ENCODE results near the gene ZNF322. TPM values are rescaled to one million over a fixed set of nuclear protein-coding genes. Genes with fewer than 3 reads are reported as not detected.

The ZNF322 gene
- total RNA-seq, result 11.7 and 18.3 TPM in 2 replicates

GRCh38 chr6:26659042-26659999 is at the start of gene ZNF322:
Gene ZNF322, minus strand, starts transcription at chr6:26659746. Its CDS starts 21,193 bp downstream, at chr6:26638553.

GRCh38 chr6:26596579-26597388 is 62.8 kb downstream of the ZNF322 start, which contains the start of gene ABT1:
Gene ABT1, plus strand, starts transcription at chr6:26596953. Its CDS starts 30 bp downstream, at chr6:26596983.

Other genes starting within 250 kb of the ZNF322 start
- gene BTN3A3, start 219.2 kb downstream of the ZNF322 start, total RNA-seq, result 25.3 and 31.9 TPM in 2 replicates
- gene BTN2A1, start 201.8 kb downstream of the ZNF322 start, total RNA-seq, result 10.2 and 10.7 TPM in 2 replicates
- gene BTN1A1, start 159.4 kb downstream of the ZNF322 start, total RNA-seq, result under 0.01 TPM in 1 of 2 replicates, not detected in the other
- gene HMGN4, start 121.4 kb downstream of the ZNF322 start, total RNA-seq, result 68.8 and 83.7 TPM in 2 replicates
- gene ABT1, start 62.8 kb downstream of the ZNF322 start, total RNA-seq, result 9.9 and 15.9 TPM in 2 replicates

Data from regular cardiac myocyte (primary cell).